OCI-LY7 (cell line): ENCODE results near the gene RNF144A.

ENCODE experiments used
- EZH2phosphoT487 ChIP-seq: fragments of 200-600 bp; sonication (generic); IDR thresholded peaks from 2 replicates; pipeline ENCODE4 v1.6.1; 2018; ENCODE audit warnings: low read depth, borderline replicate concordance, mild to moderate bottlenecking, mixed run types, antibody characterized with exemption, low read length, moderate library complexity, mixed read lengths
- TF ChIP-seq, protein P1 (sequence below): fragments of 200-600 bp; sonication (generic); conservative IDR thresholded peaks from 2 replicates; pipeline ENCODE4 v1.5.1; 2014; ENCODE audit warnings: mild to moderate bottlenecking, antibody characterized with exemption, low read length, moderate library complexity, mixed read lengths

DNA sequence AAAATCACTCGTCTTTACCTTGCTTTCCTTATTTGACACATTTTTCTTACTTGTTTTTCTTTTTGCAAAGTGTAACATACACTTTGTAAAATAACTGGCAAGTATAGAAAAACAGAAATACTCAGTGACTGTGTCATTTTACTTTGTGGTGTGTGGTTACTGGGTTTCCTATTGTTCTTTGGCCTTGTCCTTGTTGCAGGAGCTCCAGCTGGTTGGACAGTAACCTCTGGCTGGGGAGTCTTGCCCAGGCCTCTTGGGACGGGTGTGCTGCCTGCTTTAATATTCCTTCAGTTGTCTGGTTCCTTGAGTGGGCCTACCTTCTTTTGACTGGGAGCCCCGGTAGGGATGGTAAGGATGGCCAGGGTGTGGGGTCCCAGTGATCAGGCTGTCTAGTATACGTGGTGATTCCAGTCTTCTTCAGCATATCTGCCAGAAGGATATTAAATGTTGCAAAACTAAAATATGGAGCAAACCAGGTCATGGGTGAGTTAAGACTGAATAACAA, 53.8 kb downstream of the RNF144A start:
- TF ChIP-seq, protein P1, sequence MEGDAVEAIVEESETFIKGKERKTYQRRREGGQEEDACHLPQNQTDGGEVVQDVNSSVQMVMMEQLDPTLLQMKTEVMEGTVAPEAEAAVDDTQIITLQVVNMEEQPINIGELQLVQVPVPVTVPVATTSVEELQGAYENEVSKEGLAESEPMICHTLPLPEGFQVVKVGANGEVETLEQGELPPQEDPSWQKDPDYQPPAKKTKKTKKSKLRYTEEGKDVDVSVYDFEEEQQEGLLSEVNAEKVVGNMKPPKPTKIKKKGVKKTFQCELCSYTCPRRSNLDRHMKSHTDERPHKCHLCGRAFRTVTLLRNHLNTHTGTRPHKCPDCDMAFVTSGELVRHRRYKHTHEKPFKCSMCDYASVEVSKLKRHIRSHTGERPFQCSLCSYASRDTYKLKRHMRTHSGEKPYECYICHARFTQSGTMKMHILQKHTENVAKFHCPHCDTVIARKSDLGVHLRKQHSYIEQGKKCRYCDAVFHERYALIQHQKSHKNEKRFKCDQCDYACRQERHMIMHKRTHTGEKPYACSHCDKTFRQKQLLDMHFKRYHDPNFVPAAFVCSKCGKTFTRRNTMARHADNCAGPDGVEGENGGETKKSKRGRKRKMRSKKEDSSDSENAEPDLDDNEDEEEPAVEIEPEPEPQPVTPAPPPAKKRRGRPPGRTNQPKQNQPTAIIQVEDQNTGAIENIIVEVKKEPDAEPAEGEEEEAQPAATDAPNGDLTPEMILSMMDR: no peak
- no peak for TF ChIP-seq EZH2phosphoT487
